GM21737 (cell line): ENCODE results near the gene C5orf15.

Source experiments
- ATAC-seq: cut with Tn5 transposase; IDR thresholded peaks from one replicate; pipeline ENCODE4 v1.9.1; 2021; ENCODE audit warnings: mild to moderate bottlenecking, moderate library complexity; ENCODE audit not compliant: unreplicated experiment

Gene C5orf15

GRCh38 chr5:133968204-133968980 is at the start of gene C5orf15:
Gene C5orf15 (minus strand): TSS chr5:133968625. CDS start chr5:133968584, 41 bp downstream.
- peak; percentile 96 for ATAC-seq

GRCh38 chr5:134008266-134008749 is 39.9 kb upstream of the C5orf15 start:
- no peak for ATAC-seq

DNA sequence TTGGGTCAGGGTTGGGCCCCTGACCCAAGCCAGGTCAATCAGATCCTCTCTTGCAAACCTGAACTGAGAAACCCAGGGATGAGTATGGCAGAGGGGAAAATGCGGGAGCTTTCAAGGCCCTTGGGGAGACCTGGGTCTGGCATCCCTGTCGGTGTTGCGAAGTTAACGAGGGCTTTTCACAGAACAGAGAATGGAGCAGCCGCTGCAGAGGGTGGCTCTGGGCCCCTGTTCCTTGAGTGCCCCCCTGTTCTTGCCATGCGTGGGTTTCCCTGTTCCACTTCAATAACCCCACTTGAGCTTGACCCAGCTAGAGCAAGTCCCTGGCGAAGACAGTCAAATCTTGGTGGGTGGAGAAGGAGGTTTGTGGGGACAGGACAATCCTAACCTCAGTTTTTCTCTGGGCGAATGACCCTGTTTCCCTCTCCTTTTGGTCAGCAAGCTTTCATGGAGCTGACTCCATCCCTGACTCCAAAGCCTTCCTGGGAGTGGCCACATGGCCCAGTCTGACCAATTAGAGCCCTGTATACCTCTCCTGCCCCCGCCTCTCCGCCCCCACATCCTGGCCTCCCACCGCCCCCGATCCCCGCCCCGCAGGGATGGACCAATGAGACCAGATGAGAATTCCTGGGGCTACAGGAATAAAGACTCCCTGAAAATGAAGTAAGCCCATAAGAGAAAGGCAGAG is 39.3 kb upstream of the C5orf15 start:
- ATAC-seq, result no peak

- ATAC-seq, result no peak
These were observed 37.7 kb upstream of the C5orf15 start for GRCh38 chr5:134006115-134006514.

DNA sequence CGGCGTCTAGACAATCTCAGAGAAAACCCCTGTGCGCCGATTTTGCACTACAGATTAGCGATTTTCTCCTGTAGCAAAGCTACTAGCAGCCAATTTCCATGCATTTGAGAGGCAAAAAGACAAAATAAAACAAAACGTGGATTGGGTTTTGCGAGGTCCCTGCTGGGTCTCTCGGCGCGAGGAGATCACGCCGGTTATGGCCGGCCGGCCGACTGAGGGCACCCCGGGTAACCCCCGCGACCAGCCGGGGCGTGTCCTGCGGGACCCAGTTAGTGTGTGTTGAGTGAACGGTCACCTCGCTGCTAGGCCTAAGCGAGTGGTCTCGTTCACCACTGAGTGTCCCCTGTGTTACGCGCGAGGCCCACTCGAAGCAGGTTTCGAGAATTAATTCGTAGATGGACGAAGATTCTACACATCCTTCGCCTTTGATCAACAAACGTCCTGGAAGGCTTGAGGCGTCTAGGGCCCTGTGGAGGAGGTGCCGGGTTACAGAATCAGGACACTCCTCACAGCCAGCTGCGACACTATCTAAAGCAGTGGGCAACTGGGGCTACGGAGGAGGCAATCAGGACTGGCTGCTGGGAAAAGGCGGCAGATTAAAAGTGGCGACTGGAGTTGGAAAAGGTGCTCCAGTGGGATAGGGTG is 37.1 kb upstream of the C5orf15 start:
- no peak for ATAC-seq

GRCh38 chr5:134004626-134005416 is 36.4 kb upstream of the C5orf15 start, which contains the start of gene VDAC1:
Gene VDAC1 (minus strand): TSS chr5:134004975. CDS start chr5:133993012, 11,963 bp downstream.
- ATAC-seq, result peak; percentile 73

- ATAC-seq, result peak; percentile 36
These were observed 35.6 kb upstream of the C5orf15 start for GRCh38 chr5:134003817-134004625.

GRCh38 chr5:134003064-134003816 is 34.8 kb upstream of the C5orf15 start:
- no peak for ATAC-seq

- no peak for ATAC-seq
These were observed 33.7 kb upstream of the C5orf15 start for GRCh38 chr5:134001938-134002731.

DNA sequence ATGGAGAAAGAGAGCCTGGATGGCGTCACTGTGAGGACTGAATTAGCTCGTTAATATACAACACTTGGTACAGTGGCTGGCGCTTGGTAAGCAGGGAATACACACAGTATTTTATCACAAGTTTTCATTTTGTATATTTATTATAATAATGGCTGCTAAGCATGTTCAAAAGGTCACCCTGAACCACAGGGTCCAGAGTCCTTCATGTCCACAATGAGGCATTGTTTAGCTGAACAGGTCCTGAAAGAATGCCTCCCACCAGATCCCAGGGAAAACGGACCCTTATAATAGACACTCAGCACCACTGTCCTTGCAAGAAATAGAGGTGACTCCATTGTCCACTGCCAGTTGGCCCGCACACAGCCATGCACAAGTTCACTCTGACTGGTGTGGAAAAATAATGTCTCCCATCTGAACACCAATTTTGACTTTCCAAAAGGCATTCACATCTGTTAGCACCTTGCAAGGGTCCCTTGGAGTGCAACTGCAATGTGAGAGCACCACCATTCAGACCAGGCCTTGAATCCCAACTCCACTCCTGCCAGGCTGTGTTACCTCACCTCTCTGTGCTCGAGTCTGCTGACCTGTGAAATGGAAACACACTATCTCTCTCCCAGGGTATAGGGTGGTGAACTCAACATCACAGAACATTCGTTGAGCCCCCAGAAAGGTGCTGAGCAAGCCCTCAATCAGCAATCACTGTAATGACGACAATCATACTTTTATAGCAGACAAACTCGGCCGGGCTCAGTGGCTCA is 32.5 kb upstream of the C5orf15 start:
- no peak for ATAC-seq

- no peak for ATAC-seq
These were observed 31.7 kb upstream of the C5orf15 start for GRCh38 chr5:134000091-134000511.

GRCh38 chr5:133998807-133999206 is 30.4 kb upstream of the C5orf15 start:
- no peak for ATAC-seq

DNA sequence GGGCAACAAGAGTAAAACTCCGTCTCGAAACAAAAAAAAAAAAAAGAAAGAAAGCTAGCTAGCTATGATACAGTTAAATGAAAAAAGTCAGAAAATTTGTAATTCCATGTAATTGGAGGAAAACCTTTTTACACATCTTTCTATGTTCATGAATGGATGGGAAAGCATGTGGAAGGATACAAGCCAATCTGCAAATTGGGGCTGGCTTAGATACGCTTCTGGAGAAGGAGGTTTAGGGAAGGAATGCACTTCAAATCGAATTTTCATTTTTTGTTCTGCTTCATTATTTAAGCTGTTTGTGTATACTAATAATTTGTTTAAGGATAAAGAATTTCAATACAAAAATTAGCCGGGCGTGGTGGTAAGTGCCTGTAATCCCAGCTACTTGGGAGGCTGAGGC is 29.6 kb upstream of the C5orf15 start:
- ATAC-seq, result no peak

- ATAC-seq, result no peak
These were observed 28.3 kb upstream of the C5orf15 start for GRCh38 chr5:133996683-133997252.

- no peak for ATAC-seq
These were observed 27.6 kb upstream of the C5orf15 start for GRCh38 chr5:133995883-133996563.

DNA sequence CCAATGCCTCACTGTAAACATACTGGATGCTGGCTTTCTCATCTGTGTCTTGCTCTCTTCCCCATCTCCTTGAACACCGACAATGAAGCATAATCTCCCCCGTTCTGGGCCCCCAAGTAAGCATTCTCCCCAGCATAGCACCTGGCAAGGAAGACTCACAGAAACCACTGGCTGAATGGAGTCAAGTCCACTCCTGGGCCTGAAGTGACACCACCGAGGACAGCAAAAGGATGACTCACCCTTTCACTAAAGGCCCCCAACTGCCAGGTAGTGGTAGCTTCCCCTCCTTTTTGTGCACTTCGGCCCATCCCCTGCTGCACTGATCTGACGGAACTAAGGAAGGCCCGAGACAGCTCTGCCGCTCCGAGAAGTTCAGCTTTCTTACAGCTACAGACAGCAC is 26.9 kb upstream of the C5orf15 start:
- ATAC-seq, result no peak

DNA sequence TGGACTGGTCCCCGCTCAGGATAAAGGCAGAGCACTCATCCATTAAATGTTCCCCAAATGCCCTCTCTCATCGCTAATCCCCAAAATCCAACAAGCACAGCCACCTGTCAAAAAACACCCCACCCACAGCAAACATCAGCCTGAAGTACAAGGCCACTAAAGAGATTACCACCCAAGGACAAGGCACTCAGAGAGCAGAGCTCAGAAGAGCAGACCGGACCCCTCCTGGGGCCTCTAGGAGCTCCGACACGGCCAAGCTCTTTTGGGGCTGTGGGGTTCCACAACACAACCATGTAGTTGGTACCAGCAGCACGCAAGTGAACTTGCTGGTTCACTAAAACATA is 26.5 kb upstream of the C5orf15 start:
- ATAC-seq, result no peak
